GM18870 (cell line): ENCODE results near the gene CWC27.

Source experiments
- ATAC-seq: cut with Tn5 transposase; IDR thresholded peaks from one replicate; pipeline ENCODE4 v1.9.1; 2021; ENCODE audit warnings: moderate library complexity; ENCODE audit not compliant: unreplicated experiment

Gene CWC27

GRCh38 chr5:65030056-65030455, 261.3 kb downstream of the CWC27 start:
- ATAC-seq = no peak

- ATAC-seq = no peak
These were observed 263.5 kb downstream of the CWC27 start for GRCh38 chr5:65032250-65032649.

- ATAC-seq = no peak
These were observed 265.5 kb downstream of the CWC27 start for GRCh38 chr5:65034029-65034812.

GRCh38 chr5:65034813-65035209, 266.1 kb downstream of the CWC27 start:
- no peak for ATAC-seq

GRCh38 chr5:65035211-65036206, 266.8 kb downstream of the CWC27 start:
- ATAC-seq = peak; percentile 83

GRCh38 chr5:65037831-65038815, 269.4 kb downstream of the CWC27 start:
- no peak for ATAC-seq

GRCh38 chr5:65041296-65042158, 272.8 kb downstream of the CWC27 start:
- ATAC-seq = no peak

GRCh38 chr5:65043843-65044359, 275.2 kb downstream of the CWC27 start:
- ATAC-seq = peak; percentile 32

- no peak for ATAC-seq
These were observed 278.5 kb downstream of the CWC27 start for GRCh38 chr5:65047225-65047624.

- ATAC-seq = peak; percentile 69
These were observed 279.4 kb downstream of the CWC27 start for GRCh38 chr5:65047948-65048690.

GRCh38 chr5:65050140-65050539, 281.4 kb downstream of the CWC27 start:
- no peak for ATAC-seq

- no peak for ATAC-seq
These were observed 282.2 kb downstream of the CWC27 start for GRCh38 chr5:65050826-65051498.

GRCh38 chr5:65055938-65056337, 287.2 kb downstream of the CWC27 start:
- ATAC-seq = no peak

- ATAC-seq = peak; percentile 33
These were observed 291.2 kb downstream of the CWC27 start for GRCh38 chr5:65059681-65060598.

GRCh38 chr5:65061250-65061973, 292.7 kb downstream of the CWC27 start:
- ATAC-seq = peak; percentile 33

- peak; percentile 30 for ATAC-seq
These were observed 293.2 kb downstream of the CWC27 start for GRCh38 chr5:65061974-65062353.
